Heart right ventricle (tissue), 16 donors: Measurements from ENCODE around the gene MFSD12. TPM values are rescaled to one million over a fixed set of nuclear protein-coding genes. Genes with fewer than 3 reads are reported as not detected.

ENCODE experiments used
- ATAC-seq, 8 donors: fragments of 200-7000 bp; cut with Tn5 transposase; one replicate each; pipeline ENCODE4 v1.9.1; 2020; ENCODE audit warnings: mild to moderate bottlenecking in 8 of 8, moderate library complexity in 8 of 8, moderate number of reproducible peaks in 1 of 8
- DNase-seq, 2 donors: peaks; one replicate each; pipeline ENCODE4 v3.0.0-alpha.2; 2020
- H3K27ac ChIP-seq, 10 donors: fragments of 200-600 bp; sonication (generic) in 2 of 10; one replicate each; pipeline versions ENCODE4 v1.5.0 to v1.8.0; 2020 to 2022; ENCODE audit warnings: mild to moderate bottlenecking in 3 of 10
- H3K27me3 ChIP-seq, 7 donors: fragments of 200-600 bp; one replicate each; pipeline ENCODE4 v1.8.0; 2021 to 2022; ENCODE audit warnings: mild to moderate bottlenecking in 2 of 7
- H3K36me3 ChIP-seq, 9 donors: fragments of 200-600 bp; sonication (generic) in 1 of 9; one replicate each; pipeline versions ENCODE4 v1.5.0 to v1.8.0; 2020 to 2022; ENCODE audit warnings: mild to moderate bottlenecking in 2 of 9
- H3K4me1 ChIP-seq, 9 donors: fragments of 200-600 bp; sonication (generic) in 1 of 9; one replicate each; pipeline versions ENCODE4 v1.5.0 to v1.8.0; 2020 to 2022; ENCODE audit warnings: mild to moderate bottlenecking in 4 of 9
- H3K4me3 ChIP-seq, 10 donors: fragments of 200-600 bp; sonication (generic) in 2 of 10; one replicate each; pipeline versions ENCODE4 v1.5.0 to v1.8.0; 2020 to 2022; ENCODE audit warnings: mild to moderate bottlenecking in 7 of 10, moderate library complexity in 2 of 10
- H3K9me3 ChIP-seq, 11 donors: fragments of 200-600 bp in 10 of 11; sonication (generic) in 2 of 11; one replicate each; pipeline versions ENCODE4 v1.5.0 to v1.8.0; 2013 to 2022; ENCODE audit warnings: mild to moderate bottlenecking in 2 of 11, control low read depth in 1 of 11, moderate library complexity in 1 of 11
- CTCF ChIP-seq, 9 donors: fragments of 200-600 bp; sonication (generic) in 2 of 9; IDR thresholded peaks; one replicate each; pipeline versions ENCODE4 v1.5.0 to v1.8.0; 2021 to 2022; ENCODE audit warnings: antibody characterized with exemption in 9 of 9, mild to moderate bottlenecking in 5 of 9, moderate library complexity in 1 of 9
- WGBS, 2 donors: extraction: QIAGEN DNeasy Blood & Tissue Kit; methylation state at CpG; one replicate each; pipeline ENCODE4 v1.1.7; 2013; ENCODE audit warnings: inconsistent platforms in 1 of 2; 5-methylcytosine and 5-hydroxymethylcytosine counted together
- intact Hi-C, 10 donors: fragments of 100-400 bp; cut with DNase I; formaldehyde crosslinking; loops; one replicate each; pipeline versions ENCODE4 v1.11.1 to v1.14.2; 2022
- polyA plus RNA-seq, 2 donors: library from polyadenylated mRNA; stranded (reverse); fragments of 200-250 nt; gene quantifications; one replicate each; pipeline ENCODE4 v1.2.3, GENCODE V29; 2013
- total RNA-seq, 10 donors: library from RNA; stranded (reverse); fragmentation: NEBNext Ultra II Directional in 3 of 10; extraction: Animal tissue kit (Norgen Biotek cat#: 25700) in 3 of 10; gene quantifications; one replicate each; pipeline versions ENCODE4 v1.2.1 to v1.2.4, GENCODE V29; 2021 to 2023
- donor health status: Arrhythmogenic right ventricular cardiomyopathy.
- donor health status: ischemic (EF 13 %, LVEDD 7.1; RV severe dilation, severe dysfunction).
- donor health status: healthy with polysubstance abuse.
- donor health status: DM: no; HTN: yes; CAD: no.
- donor health status: DM: no; HTN: no; CAD: no.
- donor health status: ischemic (EF 25% LVEDD 6.9; RV normal size, moderate dysfunction).
- donor health status: ischemic (EF 25% LVEDD 5.7; RV mildly dilated, moderate dysfunction).
- donor health status: healthy.
- donor health status: DM: yes; HTN: yes; CAD: no.
- donor health status: Ischemic cardiomyopathy.
- donor health status: ischemic (EF 35%, LVEDD 5.7; RV mildly dilated, moderate dysfunction).
- donor health status: nonischemic (EF 11% LVEDD 7.7; RV severe dilation, severe dysfunction).
- donor health status: DM: yes; HTN: yes; CAD: no.
- donor health status: PGD.
- donor health status: ischemic (EF 29% LVEDD 5.4; RV normal size, mild dysfunction).
- donor health status: nonischemic (EF 23%, LVEDD 6.1; RV moderate dilation, normal function).

MFSD12 gene
- total and polyA plus RNA-seq, 12 donors = 11.6 to 43.2 (median 22.1) TPM

DNA sequence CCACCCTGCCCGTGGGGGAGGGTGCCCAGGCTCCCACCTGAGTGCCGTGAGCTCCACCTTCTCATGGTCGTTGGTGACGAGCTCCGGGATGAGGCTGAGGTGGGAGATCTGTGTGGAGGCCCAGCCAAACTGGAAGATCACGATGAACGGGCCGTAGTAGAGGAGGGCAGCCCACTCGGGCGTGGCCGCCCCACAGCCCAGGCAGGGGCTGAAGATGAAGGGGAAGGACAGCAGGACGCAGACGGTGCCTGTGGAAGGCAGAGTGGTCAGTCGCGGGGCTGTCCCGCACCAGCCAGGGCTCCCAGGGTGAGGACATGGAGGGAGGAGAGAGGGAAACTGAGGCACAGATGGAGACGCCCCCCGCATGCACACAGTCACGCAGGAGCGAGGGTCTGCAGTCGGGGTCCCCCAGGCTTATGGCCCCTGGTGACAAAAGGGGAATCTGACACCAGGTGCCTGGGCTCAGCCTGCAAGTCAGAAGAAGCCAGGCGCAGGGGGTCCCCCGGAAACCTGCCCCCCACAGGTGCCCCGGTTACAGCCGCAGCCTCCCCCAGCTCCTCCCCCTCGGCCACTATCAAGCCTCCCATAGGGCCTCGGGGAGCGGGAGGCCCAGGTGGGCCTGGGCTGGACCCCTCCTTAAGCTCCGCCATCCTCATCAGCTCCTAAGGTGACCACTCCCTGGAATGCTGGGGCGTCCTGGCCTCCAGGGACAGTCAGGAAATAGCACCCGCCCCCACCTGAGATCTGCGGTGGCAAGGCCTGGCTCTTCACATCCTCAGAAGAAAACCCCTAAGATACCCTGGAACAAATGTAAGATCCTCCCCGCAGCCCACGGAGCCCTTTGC is 6.2 kb downstream of the MFSD12 start:
- Histone ChIP-seq H3K36me3 (peaks cover 0 to 34% (median 0%) of the 10 kb centered on the region in 9 donors), H3K4me3 (no peak overlapping the region), H3K4me1 (peaks cover 10 to 56% (median 34%) of the 10 kb centered on the region in 9 donors), H3K27ac (no peak overlapping the region), H3K9me3 (no peaks in the 10 kb centered on the region), H3K27me3 (no peaks in the 10 kb centered on the region)
- intact Hi-C loops = loop anchor here in 4 of 10 donors (5.0 to 10.0 kb wide), 2 partner anchors 66 to 154 kb away; partner anchors contain the start of genes PIP5K1C (in 3 of the 4) and TJP3 (in 3 of the 4)
- 89 to 92% methylated on average over 31 to 34 of the region's 34 CpGs for WGBS, 2 donors
- DNase-seq (no peak), ATAC-seq (no peak)
- TF ChIP-seq CTCF (IDR thresholded peaks at IDR 0.05) = no peak

DNA sequence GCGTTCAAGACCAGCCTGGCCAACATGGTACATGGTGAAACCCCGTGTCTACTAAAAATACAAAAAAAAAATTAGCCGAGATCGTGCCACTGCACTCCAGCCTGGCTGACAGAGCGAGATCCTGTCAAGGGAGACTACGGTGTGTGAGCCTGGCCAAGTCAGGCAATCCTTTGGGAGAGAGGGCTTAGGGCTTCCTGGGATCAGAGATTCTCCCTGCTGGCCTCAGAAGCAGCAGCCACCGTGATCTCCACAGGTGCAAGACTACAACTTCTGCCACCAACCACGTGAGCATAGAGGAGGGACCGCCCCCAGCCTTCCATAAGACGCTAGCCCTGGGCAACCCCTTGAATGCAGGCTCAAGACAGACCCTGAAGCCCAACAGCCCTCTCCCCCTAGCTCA is 7.6 kb downstream of the MFSD12 start:
- ATAC-seq (no peak), DNase-seq (no peak)
- 90 to 91% methylated on average over 10 of the region's 10 CpGs for whole genome bisulfite sequencing, 2 donors
- Histone ChIP-seq H3K4me1 (peaks cover 3 to 43% (median 23%) of the 10 kb centered on the region in 9 donors), H3K27ac (no peak overlapping the region), H3K9me3 (no peaks in the 10 kb centered on the region), H3K27me3 (no peaks in the 10 kb centered on the region), H3K4me3 (no peak overlapping the region), H3K36me3 (peaks cover 0 to 45% (median 0%) of the 10 kb centered on the region in 9 donors)
- intact Hi-C loops = loop anchor here (5.0 to 10.0 kb wide), 4 partner anchors 65 to 157 kb away; partner anchors contain the start of genes TJP3 (in 7 of the 10) and PIP5K1C (in 6 of the 10)
- TF ChIP-seq CTCF (IDR thresholded peaks at IDR 0.05) = no peak

DNA sequence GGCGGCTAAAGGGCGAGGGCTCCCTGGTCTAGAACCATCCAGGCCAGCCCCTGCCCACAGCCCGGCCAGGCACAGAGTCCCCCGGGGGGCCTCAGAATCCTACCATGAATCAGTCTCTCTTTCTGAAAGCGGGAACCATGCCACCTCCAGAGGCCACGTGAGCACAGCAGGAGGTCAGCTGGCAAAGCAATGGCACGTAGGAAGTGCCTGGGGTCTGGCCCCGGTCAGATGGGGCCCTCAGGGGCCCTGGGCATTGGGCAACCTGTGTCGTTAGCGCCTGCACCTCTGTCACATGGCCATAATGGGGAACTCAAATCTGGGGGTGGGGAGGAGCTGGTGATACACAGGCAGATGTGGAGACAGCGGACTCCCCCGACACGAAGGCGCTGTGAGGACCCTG is 8.8 kb downstream of the MFSD12 start:
- intact Hi-C loops = loop anchor here in 7 of 10 donors (5.0 to 10.0 kb wide), 4 partner anchors 66 to 159 kb away; partner anchors contain the start of genes TJP3 (in 4 of the 7) and PIP5K1C (in 3 of the 7)
- no peaks in the 10 kb centered on the region for H3K27me3 ChIP-seq
- no peak for ATAC-seq
- peaks cover 0 to 31% (median 12%) of the 10 kb centered on the region in 9 donors for H3K4me1 ChIP-seq
- WGBS, 2 donors = 83 to 84% methylated on average over 14 of the region's 14 CpGs
- no peaks in the 10 kb centered on the region for H3K9me3 ChIP-seq
- H3K27ac ChIP-seq = peak overlapping the region in 1 of 10 donors; percentile 8
- H3K36me3 ChIP-seq = peaks cover 0 to 57% (median 0%) of the 10 kb centered on the region in 9 donors
- H3K4me3 ChIP-seq = no peak overlapping the region
- TF ChIP-seq CTCF (IDR thresholded peaks at IDR 0.05) = no peak
- no peak for DNase-seq

- ATAC-seq = no peak
- intact Hi-C loops = loop anchor here in 7 of 10 donors (5.0 to 10.0 kb wide), 4 partner anchors 67 to 159 kb away; partner anchors contain the start of genes TJP3 (in 4 of the 7) and PIP5K1C (in 3 of the 7)
Measured at GRCh38 chr19:3547767-3548282, 9.6 kb downstream of the MFSD12 start.

More at GRCh38 chr19:3547767-3548282, 9.6 kb downstream of the MFSD12 start:
- Histone ChIP-seq H3K36me3 (peaks cover 0 to 61% (median 0%) of the 10 kb centered on the region in 9 donors), H3K4me1 (peaks cover 0 to 23% (median 5%) of the 10 kb centered on the region in 9 donors), H3K27ac (no peak overlapping the region), H3K4me3 (no peak overlapping the region), H3K9me3 (no peaks in the 10 kb centered on the region), H3K27me3 (no peaks in the 10 kb centered on the region)
- no peak for DNase-seq
- peak in 1 of 9 donors; percentile 12 for TF ChIP-seq CTCF (IDR thresholded peaks at IDR 0.05)
- WGBS, 2 donors = 88 to 90% methylated on average over 31 to 36 of the region's 36 CpGs
